HG03460 (cell line): ENCODE data around the gene NDOR1.

Source experiments
- ATAC-seq: cut with Tn5 transposase; IDR thresholded peaks from one replicate; pipeline ENCODE4 v1.9.1; 2021; ENCODE audit not compliant: unreplicated experiment

Gene NDOR1

DNA sequence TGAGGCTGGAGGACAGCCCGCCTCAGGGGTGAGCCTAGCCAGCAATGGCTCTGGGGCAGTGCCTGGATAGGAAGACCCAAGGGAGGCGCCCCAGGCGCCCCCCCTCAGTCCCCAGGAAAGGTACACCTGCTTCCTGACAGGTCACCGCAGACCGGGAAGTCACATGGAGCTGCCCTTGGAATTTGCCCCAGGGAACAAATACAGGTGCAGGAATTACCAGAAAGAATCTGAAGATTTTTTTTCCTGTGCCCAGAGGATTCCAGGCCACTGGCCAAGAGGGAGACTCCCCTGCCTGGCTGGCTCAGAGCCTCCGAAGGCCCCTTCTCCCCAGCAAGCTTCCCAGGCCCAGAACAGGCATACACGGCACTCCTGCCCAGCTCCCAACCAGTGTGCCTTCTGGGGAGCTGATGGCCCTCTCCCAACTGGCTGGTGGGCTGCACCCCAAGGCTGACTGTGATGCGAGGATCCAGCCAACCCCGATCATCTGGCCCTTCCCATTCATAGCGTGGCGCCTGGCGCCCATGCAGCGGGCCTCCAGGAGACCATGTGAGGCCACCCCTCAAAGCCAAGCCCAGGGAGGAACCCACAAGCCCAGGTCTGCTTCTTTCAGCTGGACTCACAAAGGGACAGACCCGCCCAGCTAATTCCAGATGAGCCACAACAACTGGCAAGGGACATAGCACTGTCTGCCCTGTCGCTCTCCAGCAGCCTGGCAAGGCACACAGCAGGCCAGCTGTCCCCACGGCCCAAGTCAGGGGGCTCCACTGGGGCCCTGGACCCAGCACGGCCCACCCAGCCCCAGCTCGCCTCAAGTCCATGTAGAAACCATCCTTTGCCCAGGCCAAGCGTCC lies 7.2 kb upstream of the NDOR1 start:
- no peak for ATAC-seq

DNA sequence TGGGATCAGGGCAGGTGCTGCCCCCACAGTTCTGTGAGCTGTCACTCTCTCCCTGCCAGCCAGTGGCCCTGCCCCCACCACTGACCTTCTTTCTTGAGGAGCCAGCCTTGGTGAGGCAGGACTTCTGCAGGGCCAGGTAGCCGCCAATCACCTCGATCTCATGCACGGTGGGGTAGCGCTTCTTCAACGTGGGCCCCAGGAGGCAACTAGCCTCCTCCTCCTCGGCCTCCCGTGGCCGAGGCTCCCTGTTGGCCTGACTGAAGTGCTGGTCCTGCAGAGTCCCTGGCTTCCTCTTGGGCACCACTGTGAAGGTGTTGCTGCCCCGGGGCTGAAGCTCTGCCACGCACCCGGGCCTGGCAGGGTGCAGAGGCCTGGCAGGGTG lies 6.6 kb upstream of the NDOR1 start:
- ATAC-seq = no peak

DNA sequence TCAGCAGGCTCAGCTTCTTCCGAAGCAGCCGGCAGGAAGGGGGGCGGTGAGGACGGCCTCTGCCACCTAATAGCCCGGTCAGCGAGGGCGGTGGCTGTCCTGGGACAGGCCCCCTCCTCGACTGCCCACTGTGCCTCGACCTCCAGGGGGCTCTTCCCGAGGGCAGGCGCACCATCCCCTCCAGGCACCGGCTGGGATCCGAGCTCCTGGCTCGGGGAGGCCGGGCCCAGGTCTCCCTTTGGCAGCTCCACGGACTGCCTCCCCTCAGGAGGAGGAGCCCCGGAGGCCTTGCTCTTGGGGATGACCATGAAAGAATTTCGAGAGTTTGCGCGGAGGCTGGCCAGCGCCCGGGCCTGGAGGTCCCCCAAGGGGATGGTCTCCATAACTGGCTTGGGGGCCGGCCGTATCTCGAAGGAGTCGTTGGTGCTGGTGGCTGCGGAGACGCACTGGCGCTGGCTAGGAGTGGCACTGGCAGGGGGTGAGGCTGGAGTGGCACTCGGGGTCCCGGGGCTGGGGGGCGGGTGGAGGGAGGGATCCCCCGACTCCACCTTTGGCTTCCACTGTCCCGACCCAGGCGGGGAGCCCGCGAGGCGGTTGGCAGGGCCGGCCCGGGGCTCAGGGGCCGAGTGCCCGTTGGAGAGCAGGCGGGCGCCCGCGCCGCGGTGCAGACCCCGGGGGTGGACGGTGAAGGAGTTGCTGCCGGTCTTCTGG lies 5.9 kb upstream of the NDOR1 start:
- ATAC-seq = no peak

DNA sequence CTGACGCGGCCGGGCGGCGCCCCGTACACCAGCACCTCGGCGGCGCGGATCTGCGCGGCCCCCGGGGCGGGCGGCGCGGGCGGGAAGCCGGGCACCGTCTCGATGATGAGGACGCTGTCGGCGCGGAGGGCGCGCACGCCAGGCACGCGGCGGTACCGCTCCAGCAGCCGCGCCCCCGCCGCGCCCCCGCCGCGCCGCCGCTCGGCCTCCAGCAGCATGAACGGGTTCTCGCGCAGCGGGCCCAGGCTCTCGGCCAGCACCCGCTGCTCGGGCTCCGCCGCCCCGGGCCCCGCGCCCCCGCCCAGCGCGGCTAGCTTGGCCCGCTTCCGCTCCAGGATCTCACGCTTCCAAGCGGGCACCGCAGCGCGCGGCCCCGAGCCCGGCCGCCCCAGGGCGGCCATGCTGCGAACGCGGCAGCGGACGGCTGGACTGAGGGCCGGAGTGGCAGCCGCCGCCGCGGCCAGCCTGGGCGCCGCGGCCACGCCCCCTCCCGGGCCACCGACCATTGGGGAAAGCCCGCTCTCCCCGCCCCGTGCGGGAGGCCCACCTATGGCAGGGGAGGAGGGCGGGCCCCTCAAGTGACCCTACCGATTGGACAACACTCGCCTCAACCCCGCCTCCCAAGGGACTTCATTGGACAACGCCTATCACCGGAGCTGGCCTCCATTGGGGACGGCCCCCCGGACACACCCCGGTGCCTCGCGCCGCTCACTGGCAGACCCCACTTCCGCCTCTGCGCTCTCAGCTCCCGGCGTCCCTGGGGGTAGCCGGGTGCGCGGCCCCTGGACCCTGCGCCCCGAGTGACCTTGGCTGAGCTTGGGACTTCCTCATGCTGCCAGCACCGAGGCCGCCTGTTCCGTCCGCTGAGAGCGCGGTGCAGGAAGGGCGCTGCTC lies 4.9 kb upstream of the NDOR1 start, which contains the start of gene TPRN:
TPRN (minus strand) TSS at position 431 of the 894 bp plus-strand sequence; CDS start at position 401, 30 bp downstream.
- ATAC-seq = peak; percentile 81

DNA sequence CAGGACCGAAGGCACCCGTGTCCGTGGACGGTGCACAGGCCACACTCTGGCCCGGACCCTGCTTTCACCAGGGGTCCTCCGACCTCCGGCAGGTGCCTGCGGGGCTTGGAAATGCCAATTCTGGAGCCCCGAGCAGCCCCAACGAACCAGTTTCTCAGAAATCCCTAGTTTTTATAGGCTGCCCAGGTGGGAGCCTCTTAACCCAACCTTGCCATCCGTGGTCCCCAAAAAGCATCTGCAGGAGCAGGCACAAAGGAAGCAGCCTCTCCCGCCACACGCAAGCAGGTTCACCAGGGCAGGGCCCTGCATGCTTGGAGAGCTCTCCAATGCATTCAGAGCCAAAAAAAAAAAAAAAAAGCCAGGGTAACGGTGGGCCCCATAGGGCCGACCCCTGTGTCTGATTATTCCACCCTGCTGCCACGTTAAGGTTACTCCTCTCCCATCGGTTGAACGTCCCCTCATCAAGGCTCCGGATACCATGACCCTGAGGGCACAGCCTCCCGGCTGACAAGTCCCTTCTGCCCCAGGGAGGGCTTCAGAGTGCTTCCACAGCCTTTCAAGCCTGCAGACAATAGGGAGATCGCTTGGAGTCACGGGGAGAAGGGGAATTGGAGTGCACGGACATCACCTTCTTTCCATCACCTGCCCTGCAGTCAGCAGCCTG lies 4.2 kb upstream of the NDOR1 start:
- no peak for ATAC-seq

DNA sequence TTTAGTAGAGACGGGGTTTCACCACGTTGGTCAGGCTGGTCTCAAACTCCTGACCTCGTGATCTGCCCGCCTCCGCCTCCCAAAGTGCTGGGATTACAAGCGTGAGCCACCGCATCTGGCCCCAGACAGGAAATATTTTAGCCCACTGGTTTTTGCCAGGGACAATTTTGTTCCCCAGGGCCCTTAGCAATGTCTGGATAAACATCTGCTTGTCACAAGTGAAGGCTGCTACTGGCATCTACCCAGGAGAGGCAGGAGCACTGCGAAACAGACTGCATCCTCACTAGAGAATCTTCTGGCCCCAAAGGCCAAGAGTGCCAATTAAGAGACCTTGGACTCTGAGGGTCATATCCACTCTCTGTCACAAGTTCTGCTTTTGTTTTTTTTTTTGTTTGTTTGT lies 2.5 kb upstream of the NDOR1 start:
- no peak for ATAC-seq

DNA sequence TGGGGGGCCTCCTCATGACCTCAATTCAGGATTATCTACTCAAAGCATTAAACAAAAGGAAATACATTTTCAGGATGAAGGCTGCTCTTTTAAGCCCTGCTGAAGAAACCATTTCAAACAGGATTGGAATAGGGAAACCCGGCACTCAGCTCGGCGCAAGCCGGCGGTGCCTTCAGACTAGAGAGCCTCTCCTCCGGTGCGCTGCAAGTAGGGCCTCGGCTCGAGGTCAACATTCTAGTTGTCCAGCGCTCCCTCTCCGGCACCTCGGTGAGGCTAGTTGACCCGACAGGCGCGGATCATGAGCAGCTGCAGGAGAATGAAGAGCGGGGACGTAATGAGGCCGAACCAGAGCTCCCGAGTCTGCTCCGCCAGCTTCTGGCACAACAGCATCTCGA lies 772 bp upstream of the NDOR1 start:
- ATAC-seq = no peak

DNA sequence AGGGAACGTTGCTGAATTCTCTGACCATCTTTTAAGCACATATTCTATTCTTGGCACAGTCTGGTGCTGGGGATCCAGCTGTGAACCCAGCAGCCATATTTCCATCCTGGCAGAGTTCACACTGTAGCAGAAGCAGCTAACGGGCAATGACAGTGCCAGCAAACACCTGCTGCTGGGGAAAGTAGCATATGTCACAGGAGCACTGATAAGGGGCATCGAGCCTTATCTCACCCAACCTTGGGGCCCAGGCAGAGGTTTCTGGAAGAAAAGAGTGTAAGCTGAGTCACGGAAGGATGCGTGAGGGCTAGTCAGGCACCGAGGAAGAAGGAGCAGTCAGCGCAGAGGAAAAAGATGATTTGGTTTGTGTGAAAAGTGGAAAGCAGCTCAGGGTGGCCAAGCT lies 1.1 kb downstream of the NDOR1 start:
- no peak for ATAC-seq

DNA sequence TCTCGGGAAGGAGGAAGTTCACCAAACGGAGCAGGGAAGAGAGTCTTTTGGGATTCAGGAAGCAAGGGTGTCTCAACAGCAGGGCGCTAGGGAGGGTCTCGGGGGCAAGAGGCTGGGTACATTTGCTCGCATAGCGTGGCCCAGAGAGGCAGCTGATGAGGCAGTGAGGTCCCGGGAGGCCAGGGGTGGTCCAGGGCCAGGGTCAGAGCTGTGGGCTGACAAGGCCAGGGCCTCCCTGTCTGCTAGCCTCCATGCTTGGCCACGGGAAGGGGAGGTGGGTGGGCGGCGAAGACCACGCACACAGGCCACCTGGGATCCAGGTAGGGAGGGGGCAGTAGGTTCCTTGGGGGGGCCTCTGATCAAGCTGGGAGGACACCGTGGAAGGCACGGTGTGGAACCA lies 6.0 kb downstream of the NDOR1 start:
- ATAC-seq = no peak

DNA sequence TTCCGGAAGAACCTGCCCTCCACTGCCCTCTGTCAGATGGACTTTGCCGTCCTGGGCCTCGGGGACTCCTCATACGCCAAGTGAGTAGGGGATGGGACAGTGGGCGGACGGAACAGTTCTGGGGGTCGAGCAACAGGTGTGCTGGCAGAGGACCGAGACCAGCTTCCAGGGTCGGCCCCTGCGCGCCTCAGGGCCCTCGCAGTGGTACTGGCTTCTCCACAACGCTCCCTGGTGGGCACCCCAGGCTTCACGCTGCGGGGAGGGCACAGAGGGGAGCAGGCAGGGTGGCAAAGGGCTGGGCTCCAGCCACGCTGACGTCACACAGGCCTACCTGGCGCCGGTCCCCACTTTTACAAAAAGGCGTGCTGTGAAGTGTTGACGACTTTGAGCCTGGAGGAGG lies 7.0 kb downstream of the NDOR1 start:
- no peak for ATAC-seq

DNA sequence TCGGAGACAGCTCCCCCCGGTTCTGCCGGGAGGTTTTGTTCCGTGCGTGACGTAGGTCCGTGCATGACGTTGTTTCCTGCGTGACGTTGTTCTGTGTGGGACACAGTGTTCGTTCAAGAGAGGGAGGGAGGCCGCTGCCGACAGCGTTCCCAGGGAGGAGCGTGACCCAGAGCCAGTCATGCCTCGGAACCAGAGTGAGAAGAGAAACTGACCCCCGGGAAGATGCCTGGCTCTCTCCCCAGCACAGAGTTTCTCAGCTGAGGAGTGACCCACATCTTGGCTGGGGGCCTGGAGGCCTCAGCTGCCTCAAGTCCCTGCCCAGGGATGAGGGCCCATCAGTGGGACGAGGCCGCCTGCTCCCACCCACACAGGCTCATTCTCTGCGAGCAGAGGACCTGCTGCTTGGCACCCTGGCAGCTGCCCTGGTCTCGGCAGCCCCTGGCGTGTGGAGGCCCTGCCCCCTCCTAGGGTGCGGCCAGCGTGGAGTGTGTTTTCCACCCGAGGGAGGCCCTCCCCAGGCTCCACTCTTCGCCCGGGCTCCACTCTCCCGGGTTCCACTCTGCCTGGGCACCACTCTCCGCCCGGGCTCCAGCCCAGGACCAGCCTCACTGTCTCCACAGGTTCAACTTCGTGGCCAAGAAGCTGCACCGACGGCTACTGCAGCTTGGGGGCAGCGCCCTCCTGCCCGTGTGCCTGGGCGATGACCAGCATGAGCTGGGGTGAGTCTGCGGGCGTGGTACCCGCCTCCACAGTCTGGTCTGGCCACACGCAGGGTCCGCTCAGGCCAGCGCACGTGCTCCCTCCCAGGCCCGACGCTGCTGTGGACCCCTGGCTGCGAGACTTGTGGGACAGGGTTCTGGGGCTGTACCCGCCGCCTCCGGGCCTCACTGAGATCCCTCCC lies 7.9 kb downstream of the NDOR1 start:
- no peak for ATAC-seq

DNA sequence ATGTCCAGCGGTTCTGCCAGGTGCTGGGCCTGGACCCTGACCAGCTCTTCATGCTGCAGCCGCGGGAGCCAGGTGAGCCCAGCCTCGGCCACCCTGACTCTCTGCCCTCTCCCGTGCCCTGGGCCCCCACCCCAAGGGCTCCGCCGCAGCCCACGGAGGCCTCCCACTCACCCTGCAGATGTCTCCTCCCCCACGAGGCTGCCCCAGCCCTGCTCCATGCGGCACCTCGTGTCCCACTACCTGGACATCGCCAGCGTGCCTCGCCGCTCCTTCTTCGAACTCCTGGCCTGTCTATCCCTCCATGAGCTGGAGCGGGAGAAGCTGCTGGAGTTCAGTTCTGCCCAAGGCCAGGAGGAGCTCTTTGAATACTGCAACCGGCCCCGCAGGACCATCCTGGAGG lies 9.1 kb downstream of the NDOR1 start:
- ATAC-seq = no peak

DNA sequence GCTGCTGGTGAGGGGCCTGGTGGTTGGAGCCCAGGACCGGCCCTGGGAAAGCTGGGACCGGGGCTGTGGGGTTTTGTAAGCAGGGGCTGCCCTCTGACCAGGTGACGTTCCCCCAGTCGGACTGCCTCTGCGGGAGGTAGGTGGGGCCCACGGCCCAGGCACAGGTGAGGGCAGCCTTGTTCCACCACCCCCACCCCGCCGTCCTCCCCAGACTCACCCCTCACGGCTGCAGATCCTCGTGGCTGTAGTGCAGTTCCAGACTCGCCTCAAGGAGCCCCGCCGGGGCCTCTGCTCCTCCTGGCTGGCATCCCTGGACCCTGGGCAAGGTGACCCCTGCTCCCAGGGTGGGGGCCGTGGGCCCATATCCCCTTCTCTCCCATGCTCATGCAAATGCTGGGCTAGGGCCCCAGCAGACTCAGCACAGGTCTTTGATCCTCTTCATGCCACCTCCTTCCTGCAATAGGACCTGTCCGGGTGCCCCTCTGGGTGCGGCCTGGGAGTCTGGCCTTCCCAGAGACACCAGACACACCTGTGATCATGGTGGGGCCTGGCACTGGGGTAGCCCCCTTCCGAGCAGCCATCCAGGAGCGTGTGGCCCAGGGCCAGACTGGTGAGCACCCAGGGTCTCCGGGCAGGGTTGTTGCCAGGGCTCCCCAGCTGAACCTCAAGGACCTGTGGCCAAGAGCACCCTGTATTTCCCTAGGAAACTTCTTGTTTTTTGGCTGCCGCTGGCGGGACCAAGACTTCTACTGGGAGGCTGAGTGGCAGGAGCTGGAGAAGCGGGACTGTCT lies 9.9 kb downstream of the NDOR1 start:
- ATAC-seq = no peak

DNA sequence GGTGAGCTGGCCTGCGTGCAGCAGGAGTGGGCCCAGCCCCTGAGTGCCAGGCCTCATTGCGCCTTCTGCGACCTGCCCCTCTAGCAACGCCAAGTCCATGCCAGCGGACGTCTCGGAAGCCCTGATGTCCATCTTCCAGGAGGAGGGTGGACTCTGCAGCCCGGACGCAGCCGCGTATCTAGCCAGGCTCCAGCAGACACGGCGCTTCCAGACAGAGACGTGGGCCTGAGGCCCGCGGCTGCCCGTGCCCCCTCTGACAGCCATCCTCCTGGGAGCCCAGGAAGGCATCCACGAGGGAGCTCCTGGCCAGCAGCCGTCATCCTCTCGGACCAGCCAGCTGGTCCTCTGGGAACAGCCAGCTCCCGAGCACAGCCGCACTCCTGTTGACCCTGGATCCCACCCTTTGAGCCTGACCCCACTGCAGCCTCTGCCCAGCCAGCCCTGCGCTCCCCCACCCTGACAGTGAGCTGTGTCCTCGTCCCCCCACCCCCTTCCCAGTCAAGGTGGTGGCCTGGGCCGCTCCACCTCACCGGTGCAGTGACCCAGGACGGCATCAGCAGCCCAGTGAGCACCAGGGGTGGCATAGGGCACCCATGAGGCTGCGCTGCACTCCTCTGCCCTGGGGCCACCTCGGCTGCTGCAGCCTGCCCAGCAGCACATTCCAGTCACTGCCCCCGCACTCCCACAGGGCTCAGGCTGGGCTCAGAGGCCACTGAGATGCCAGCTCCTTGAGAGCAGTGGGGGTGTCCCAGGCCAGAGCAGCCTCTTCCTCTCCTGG lies 10.9 kb downstream of the NDOR1 start:
- ATAC-seq = no peak

DNA sequence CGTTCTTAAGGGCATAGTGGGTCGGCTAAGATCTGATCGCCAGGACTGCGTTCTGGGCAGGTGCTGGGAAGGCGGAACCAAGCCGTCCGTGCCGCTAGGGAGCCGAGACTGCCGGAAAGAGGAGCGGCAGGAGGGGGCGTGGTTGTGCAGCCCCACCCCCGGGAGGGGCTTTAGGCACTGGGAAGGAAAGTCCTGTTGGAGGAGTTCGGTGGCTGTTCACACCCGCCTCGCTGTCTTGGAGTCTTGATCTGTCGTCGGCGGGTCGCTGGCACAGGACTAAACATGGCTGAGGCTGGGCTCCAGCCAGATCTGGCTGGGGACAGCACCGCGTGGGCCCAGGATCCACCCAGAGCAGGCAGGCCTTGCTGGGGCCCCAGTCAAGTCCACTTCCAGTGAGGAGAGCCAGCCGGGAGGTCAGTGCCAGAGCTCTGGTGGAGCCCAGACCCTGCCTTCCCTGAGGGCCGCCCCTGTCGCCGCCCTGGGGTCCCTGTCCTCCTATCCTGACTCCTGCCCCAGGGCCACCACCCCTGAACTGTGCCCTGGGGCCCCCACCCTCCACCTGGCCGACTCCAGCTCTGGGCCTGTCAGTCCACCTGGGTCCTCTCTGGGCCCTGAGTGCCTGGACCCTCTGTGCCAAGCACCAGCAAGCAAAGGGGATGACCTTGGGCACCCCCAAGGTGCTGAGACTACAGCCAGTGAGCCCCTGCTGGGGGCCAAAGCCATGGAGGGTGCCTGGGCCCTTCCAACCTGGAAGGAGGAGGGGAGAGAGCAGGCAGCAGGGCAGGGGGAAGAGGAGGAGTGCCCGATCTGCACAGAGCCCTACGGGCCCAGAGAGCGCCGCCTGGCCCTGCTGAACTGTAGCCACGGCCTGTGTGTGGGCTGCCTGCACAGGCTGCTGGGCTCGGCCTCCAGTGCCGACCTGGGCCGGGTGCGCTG lies 12.0 kb downstream of the NDOR1 start:
- ATAC-seq = no peak

DNA sequence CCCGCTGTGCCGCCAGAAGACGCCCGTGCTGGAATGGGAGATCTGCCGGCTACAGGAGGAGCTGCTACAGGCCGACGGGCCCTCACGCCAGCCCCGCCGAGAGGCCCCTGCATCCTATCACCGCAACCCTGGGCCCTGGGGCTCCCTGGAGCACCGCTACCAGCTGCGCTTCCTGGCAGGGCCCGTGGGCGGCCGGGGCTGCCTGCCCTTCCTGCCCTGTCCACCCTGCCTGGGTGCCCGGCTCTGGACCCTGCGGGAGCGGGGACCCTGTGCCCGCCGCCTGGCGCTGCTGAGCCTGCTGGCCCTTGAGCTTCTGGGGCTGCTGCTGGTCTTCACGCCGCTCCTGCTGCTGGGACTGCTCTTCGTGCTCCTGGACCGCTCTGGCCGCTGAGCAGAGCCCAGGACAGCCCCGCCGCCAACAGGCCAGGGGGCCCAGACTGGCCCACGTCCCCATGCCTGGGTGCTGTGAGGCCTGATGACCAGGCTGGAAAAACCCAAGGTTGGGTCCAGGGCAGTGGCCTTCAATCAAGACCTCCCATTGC lies 12.8 kb downstream of the NDOR1 start:
- ATAC-seq = no peak

DNA sequence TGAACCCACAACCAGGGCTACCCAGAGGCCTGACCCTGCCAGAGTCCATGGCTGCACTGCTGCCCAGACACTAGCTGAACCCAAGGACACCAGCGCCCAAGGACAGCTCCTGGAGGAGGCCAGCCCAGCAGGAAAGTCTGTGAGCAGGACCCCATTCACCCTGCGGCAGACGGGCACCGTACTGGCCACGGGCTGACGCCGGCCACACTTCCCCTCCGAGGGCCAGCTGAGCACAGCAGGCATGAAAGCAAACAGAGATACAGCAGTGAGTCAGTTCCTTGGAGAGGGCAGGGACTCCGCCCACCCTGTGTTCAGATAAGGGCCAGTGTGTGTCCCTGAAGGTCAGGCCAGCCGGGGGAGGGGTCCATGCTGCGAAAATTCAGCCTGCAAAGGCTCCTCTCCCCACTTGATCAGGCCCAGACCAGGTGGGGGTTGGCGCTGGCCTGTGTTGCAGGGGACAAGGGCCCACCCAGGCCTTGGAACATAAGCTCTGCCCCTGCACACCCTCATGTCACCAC lies 13.3 kb downstream of the NDOR1 start:
- no peak for ATAC-seq
